Spleen (tissue), 7 donors: ENCODE results near the gene S100A5.

Experiments
- CTCF ChIP-seq, 11 experiments: fragments of 200-600 bp in 7 of 11; fragments of 450-650 bp in 4 of 11; sonication (generic) in 4 of 11; IDR thresholded peaks in 8 of 11; conservative IDR thresholded peaks in 3 of 11; 1 replicate in 7 of 11; 2 replicates in 4 of 11; pipeline versions ENCODE4 v1.4.0 to v1.8.0; 2016 to 2021; ENCODE audit warnings: antibody characterized with exemption in 11 of 11, inconsistent platforms in 4 of 11, mild to moderate bottlenecking in 1 of 11
- POLR2A ChIP-seq, 3 donors: fragments of 450-650 bp; IDR thresholded peaks; one replicate each; pipeline ENCODE4 v1.5.1; 2017; ENCODE audit warnings: antibody characterized with exemption in 3 of 3, mild to moderate bottlenecking in 1 of 3
- POLR2AphosphoS5 ChIP-seq, 3 donors: sonication (generic); formaldehyde crosslinking; IDR thresholded peaks; one replicate each; pipeline ENCODE4 v1.5.1; 2017; ENCODE audit warnings: antibody characterized with exemption in 3 of 3
- donor health status: DM: no; HTN: no; CAD: no; lungs with moderate emphysema.
- donor health status: DM: no; HTN: no; CAD: no.
- donor health status: DM: no; HTN: no; CAD: no.

GRCh38 chr1:153541641-153542590, 1.2 kb upstream of the S100A5 start:
- TF ChIP-seq CTCF (IDR thresholded peaks at IDR 0.05 in 8 of 11, conservative IDR thresholded peaks at IDR 0.05 in 3 of 11) (no peak), POLR2A (IDR thresholded peaks at IDR 0.05) (no peak), POLR2AphosphoS5 (IDR thresholded peaks at IDR 0.05) (no peak)
